ENCODE data around the gene NAV2.

DNA sequence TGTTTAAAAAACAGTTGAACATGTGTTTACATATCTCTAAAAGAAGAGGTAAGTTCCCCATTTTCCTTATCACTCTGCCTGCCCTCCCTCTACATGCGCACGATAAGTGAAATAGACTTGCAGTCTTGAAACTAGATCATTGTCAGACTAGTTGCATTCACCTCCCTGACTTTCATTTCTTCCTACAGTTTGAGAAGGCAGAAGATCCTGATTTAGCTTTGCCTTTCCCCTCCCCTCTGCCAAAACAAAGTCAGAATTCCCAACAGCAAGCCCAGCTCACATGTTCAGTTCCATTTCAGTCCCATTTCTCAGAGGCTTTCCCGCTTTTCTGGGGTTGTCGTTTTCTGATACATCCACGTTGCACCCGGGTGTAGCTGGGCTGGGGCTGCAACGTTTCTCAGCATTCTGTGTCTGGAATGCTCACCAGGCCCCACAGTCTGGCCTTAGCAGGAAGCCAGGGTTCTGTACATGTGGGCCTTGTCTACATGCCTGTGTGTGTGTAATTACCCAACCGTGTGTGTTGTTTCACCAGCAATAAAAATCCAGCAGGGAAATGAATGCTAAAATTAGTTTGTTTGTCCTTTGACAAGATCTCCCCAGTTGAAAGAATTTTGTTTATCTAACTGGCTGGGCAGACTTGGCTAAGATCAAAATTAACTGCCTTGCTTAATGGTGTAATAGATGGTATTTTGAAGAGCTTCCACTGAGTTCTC lies 268.5 kb downstream of the NAV2 start:
- no peak for TF ChIP-seq EZH2 (IDR thresholded peaks at IDR 0.05; ENCODE audit: borderline replicate concordance, low read length)
- TF ChIP-seq, protein P1, sequence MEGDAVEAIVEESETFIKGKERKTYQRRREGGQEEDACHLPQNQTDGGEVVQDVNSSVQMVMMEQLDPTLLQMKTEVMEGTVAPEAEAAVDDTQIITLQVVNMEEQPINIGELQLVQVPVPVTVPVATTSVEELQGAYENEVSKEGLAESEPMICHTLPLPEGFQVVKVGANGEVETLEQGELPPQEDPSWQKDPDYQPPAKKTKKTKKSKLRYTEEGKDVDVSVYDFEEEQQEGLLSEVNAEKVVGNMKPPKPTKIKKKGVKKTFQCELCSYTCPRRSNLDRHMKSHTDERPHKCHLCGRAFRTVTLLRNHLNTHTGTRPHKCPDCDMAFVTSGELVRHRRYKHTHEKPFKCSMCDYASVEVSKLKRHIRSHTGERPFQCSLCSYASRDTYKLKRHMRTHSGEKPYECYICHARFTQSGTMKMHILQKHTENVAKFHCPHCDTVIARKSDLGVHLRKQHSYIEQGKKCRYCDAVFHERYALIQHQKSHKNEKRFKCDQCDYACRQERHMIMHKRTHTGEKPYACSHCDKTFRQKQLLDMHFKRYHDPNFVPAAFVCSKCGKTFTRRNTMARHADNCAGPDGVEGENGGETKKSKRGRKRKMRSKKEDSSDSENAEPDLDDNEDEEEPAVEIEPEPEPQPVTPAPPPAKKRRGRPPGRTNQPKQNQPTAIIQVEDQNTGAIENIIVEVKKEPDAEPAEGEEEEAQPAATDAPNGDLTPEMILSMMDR (conservative IDR thresholded peaks at IDR 0.05 in 1 of 2, IDR thresholded peaks at IDR 0.05 in 1 of 2; ENCODE audit: extremely low read depth in 1 of 2, insufficient read depth in 1 of 2, low read depth in 1 of 2, low read length in 2 of 2): no peak
